SK-N-SH treated with all-trans-retinoic acid at 6 μM for 48 hours (cell line): ENCODE measurements around the gene PLD1.

Experiments
- ATAC-seq: fragments of 200-7000 bp; cut with Tn5 transposase; 3 replicates; pipeline ENCODE4 v1.9.1; 2020; ENCODE audit warnings: mild to moderate bottlenecking, moderate library complexity
- ARNTL ChIP-seq: fragments of 450-650 bp; formaldehyde crosslinking; IDR thresholded peaks from 2 replicates; pipeline ENCODE4 v1.5.0; 2020; ENCODE audit warnings: low read depth, mild to moderate bottlenecking, moderate library complexity, borderline replicate concordance
- BACH2 ChIP-seq: fragments of 250-450 bp; sonication (Bioruptor Pico); IDR thresholded peaks from 2 replicates; pipeline ENCODE4 v1.9.0; 2021; ENCODE audit warnings: mild to moderate bottlenecking, borderline replicate concordance
- CSDC2 ChIP-seq: fragments of 250-450 bp; sonication (Bioruptor Pico); IDR thresholded peaks from 2 replicates; pipeline ENCODE4 v1.5.0; 2020; ENCODE audit warnings: mild to moderate bottlenecking, moderate library complexity
- CSRNP3 ChIP-seq: fragments of 250-450 bp; sonication (Bioruptor Pico); IDR thresholded peaks from 2 replicates; pipeline ENCODE4 v1.5.1; 2021; ENCODE audit warnings: mild to moderate bottlenecking, moderate library complexity
- GLIS3 ChIP-seq: fragments of 250-450 bp; sonication (Bioruptor Pico); IDR thresholded peaks from 2 replicates; pipeline ENCODE4 v1.5.0; 2020; ENCODE audit warnings: mild to moderate bottlenecking, moderate library complexity
- OSR1 ChIP-seq: fragments of 250-450 bp; sonication (Bioruptor Pico); IDR thresholded peaks from 2 replicates; pipeline ENCODE4 v1.8.0; 2022; ENCODE audit warnings: moderate library complexity, mild to moderate bottlenecking, inconsistent platforms
- POU6F1 ChIP-seq: fragments of 250-450 bp; sonication (Bioruptor Pico); IDR thresholded peaks from 2 replicates; pipeline ENCODE4 v1.8.0; 2021; ENCODE audit warnings: low read depth, mild to moderate bottlenecking, moderate library complexity, borderline replicate concordance
- PPARA ChIP-seq: fragments of 250-450 bp; sonication (Bioruptor Pico); IDR thresholded peaks from 2 replicates; pipeline ENCODE4 v1.5.0; 2020; ENCODE audit warnings: mild to moderate bottlenecking, borderline replicate concordance
- SNAI2 ChIP-seq: fragments of 250-450 bp; sonication (Bioruptor Pico); IDR thresholded peaks from 2 replicates; pipeline ENCODE4 v1.5.0; 2020; ENCODE audit warnings: mild to moderate bottlenecking, moderate library complexity
- TCF4 ChIP-seq: fragments of 250-450 bp; sonication (Bioruptor Pico); IDR thresholded peaks from 2 replicates; pipeline ENCODE4 v1.8.0; 2021; ENCODE audit warnings: mild to moderate bottlenecking, moderate library complexity, borderline replicate concordance
- ZFP3 ChIP-seq: fragments of 250-450 bp; sonication (Bioruptor Pico); IDR thresholded peaks from 2 replicates; pipeline ENCODE4 v1.5.0; 2020; ENCODE audit warnings: mild to moderate bottlenecking, moderate library complexity
- ZFP30 ChIP-seq: fragments of 450-650 bp; formaldehyde crosslinking; IDR thresholded peaks from 2 replicates; pipeline ENCODE4 v1.5.0; 2022; ENCODE audit warnings: mild to moderate bottlenecking, moderate library complexity
- ZNF565 ChIP-seq: fragments of 450-650 bp; formaldehyde crosslinking; conservative IDR thresholded peaks from 2 replicates; pipeline ENCODE4 v1.5.0; 2020; ENCODE audit warnings: low read depth, mild to moderate bottlenecking, moderate library complexity
- ZNF70 ChIP-seq: fragments of 450-650 bp; formaldehyde crosslinking; IDR thresholded peaks from 2 replicates; pipeline ENCODE4 v1.5.0; 2020; ENCODE audit warnings: mild to moderate bottlenecking, moderate library complexity
- TF ChIP-seq, protein P1 (sequence below): fragments of 250-450 bp; sonication (Bioruptor Pico); IDR thresholded peaks from 2 replicates; pipeline ENCODE4 v1.5.1; 2020; ENCODE audit warnings: low read depth, mild to moderate bottlenecking, moderate library complexity
- TF ChIP-seq, protein P2 (sequence below): fragments of 250-450 bp; sonication (Bioruptor Pico); IDR thresholded peaks from 2 replicates; pipeline ENCODE4 v1.8.0; 2020; ENCODE audit warnings: mild to moderate bottlenecking, moderate library complexity, borderline replicate concordance

Gene PLD1

DNA sequence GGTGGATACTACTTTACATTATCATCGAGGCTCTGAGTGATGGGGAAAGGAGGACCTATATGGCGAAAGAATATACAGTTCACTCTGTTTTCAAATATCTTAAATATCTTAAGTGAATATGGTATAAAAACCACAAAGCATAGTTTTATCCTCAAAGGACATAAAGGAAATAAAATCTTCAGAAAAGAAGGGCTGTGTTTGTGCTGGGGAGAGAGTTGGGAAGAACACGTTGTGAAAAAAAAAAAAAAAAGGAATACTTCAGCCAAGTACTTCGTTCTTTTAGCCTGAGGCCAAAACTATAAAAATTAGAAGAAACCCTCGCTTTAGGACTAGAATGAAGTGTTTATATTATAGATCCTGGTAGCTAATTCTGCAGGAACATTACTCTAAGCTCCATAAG lies 22.7 kb upstream of the PLD1 start (continued):
- TF ChIP-seq ZNF565 (no peak), ZFP30 (CRISPR knock-in tag) (no peak)
- TF ChIP-seq, all 23 proteins: peak for 0

DNA sequence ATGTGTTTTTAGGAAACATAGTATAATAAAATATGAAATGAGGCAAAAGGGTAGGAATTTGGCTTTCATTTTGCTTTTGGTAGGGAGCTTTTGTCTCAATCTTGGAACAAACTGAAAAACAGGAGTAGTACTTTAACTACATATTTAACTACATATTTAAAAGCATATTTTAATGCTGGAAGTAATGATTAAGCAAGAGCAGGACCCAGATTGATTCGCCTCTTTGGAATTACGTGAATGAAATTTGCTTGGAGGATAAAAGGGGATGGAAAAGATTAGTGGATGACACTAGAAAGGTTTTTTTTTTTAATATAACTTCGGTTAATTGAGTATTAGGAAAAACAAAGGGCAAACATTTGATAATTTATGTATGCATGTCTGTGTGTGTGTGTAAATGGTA lies 21.7 kb upstream of the PLD1 start:
- no peak for TF ChIP-seq TCF4 (CRISPR knock-in tag)
- TF ChIP-seq CSDC2 (CRISPR knock-in tag): no peak
- TF ChIP-seq ZFP3 (CRISPR knock-in tag): no peak
- TF ChIP-seq, protein P1, sequence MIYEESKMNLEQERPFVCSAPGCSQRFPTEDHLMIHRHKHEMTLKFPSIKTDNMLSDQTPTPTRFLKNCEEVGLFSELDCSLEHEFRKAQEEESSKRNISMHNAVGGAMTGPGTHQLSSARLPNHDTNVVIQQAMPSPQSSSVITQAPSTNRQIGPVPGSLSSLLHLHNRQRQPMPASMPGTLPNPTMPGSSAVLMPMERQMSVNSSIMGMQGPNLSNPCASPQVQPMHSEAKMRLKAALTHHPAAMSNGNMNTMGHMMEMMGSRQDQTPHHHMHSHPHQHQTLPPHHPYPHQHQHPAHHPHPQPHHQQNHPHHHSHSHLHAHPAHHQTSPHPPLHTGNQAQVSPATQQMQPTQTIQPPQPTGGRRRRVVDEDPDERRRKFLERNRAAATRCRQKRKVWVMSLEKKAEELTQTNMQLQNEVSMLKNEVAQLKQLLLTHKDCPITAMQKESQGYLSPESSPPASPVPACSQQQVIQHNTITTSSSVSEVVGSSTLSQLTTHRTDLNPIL (CRISPR knock-in tag): no peak
- TF ChIP-seq OSR1 (CRISPR knock-in tag): no peak
- TF ChIP-seq ZNF70 (CRISPR knock-in tag): no peak
- no peak for TF ChIP-seq ARNTL (CRISPR knock-in tag)
- TF ChIP-seq, protein P2, sequence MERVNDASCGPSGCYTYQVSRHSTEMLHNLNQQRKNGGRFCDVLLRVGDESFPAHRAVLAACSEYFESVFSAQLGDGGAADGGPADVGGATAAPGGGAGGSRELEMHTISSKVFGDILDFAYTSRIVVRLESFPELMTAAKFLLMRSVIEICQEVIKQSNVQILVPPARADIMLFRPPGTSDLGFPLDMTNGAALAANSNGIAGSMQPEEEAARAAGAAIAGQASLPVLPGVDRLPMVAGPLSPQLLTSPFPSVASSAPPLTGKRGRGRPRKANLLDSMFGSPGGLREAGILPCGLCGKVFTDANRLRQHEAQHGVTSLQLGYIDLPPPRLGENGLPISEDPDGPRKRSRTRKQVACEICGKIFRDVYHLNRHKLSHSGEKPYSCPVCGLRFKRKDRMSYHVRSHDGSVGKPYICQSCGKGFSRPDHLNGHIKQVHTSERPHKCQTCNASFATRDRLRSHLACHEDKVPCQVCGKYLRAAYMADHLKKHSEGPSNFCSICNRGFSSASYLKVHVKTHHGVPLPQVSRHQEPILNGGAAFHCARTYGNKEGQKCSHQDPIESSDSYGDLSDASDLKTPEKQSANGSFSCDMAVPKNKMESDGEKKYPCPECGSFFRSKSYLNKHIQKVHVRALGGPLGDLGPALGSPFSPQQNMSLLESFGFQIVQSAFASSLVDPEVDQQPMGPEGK (CRISPR knock-in tag): no peak
- TF ChIP-seq BACH2 (CRISPR knock-in tag): no peak
- no peak for TF ChIP-seq CSRNP3
- no peak for TF ChIP-seq ZFP30 (CRISPR knock-in tag)
- no peak for ATAC-seq

DNA sequence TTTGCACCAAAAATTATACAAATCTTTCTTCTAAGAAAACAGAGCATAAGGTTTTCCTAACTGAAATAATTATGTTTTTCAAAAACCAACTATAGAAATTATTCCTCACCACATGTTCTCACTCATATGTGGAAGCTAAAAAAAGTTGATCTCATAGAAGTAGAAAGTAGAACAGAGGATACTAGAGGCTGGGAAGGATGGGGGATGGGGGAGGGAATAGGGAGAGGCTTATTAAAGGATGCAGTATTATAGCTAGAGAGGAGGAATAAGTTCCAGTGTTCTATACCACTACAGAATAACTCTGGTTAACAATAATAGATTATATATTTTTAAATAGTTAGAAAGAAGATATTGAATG lies 20.2 kb upstream of the PLD1 start:
- TF ChIP-seq ZNF565 (no peak), POU6F1 (CRISPR knock-in tag) (no peak), GLIS3 (no peak), PPARA (CRISPR knock-in tag) (no peak), ARNTL (CRISPR knock-in tag) (no peak), SNAI2 (CRISPR knock-in tag) (no peak), CSDC2 (CRISPR knock-in tag) (no peak), CSRNP3 (no peak), BACH2 (CRISPR knock-in tag) (no peak), OSR1 (CRISPR knock-in tag) (no peak), TCF4 (CRISPR knock-in tag) (no peak)
- TF ChIP-seq, protein P2 (CRISPR knock-in tag): no peak

DNA sequence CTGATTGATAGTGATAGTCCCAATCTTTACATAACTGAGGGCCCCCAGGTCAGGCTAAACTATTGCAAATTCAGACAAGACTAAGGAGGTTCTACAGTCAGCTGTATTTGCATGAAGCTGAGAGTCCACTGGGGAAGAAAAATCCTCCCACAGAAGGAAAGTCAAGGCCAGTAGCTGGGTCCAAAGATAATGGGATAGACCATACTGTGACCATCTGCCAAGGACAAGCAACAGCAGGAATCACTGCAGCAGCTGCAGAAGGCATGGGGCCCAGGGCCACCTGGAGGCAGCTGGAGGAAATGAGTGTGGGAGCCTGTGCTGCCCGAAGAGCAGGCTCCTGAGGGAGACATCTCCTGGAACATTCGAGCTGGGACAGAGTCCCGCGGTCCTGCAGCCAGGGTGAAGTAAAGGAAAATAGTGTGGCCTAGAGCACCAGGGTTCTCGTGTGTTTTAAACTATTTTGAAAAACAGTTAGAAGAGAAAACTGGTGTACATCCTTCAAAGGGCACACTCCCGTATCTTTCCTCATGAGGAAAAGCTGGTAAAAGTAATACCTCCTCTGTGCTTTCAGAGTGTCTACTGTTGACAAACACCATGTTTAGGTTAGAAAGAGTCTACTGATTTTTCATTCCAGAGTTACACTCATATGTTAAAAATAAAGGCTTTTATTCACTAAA lies 19.7 kb upstream of the PLD1 start:
- no peak for TF ChIP-seq SNAI2 (CRISPR knock-in tag)
- 0 out of 2 replicates have a peak, but pooled peaks have one; percentile 29 for TF ChIP-seq CSDC2 (CRISPR knock-in tag)
- ATAC-seq: peak; percentile 98

More for the DNA sequence above, 20.2 kb upstream of the PLD1 start:
- ATAC-seq: no peak
